HG03280 (cell line): Measurements from ENCODE around the gene ALDH16A1.
"Not testable (repeated sequence)": the region's sequence is repeated elsewhere in the genome, so short reads cannot be mapped to it uniquely, and the experiment has no call there.

ENCODE experiments used
- ATAC-seq: cut with Tn5 transposase; IDR thresholded peaks from one replicate; pipeline ENCODE4 v1.9.1; 2021; ENCODE audit warnings: mild to moderate bottlenecking, moderate library complexity; ENCODE audit not compliant: unreplicated experiment

Gene ALDH16A1

GRCh38 chr19:49461656-49462055, 8.6 kb downstream of the ALDH16A1 start:
- no peak for ATAC-seq

- ATAC-seq, result no peak
Observed at GRCh38 chr19:49462492-49462891, 9.5 kb downstream of the ALDH16A1 start.

GRCh38 chr19:49463960-49464740, 11.1 kb downstream of the ALDH16A1 start:
- no peak for ATAC-seq

GRCh38 chr19:49465371-49465770, 12.3 kb downstream of the ALDH16A1 start:
- ATAC-seq, result no peak

- ATAC-seq, result no peak
Observed at GRCh38 chr19:49468199-49468598, 15.2 kb downstream of the ALDH16A1 start.

GRCh38 chr19:49468746-49469447, 15.9 kb downstream of the ALDH16A1 start:
- ATAC-seq, result peak; percentile 57

GRCh38 chr19:49469828-49470614, 17.0 kb downstream of the ALDH16A1 start:
- ATAC-seq, result peak; percentile 54

- ATAC-seq, result no peak
Observed at GRCh38 chr19:49470615-49470978, 17.6 kb downstream of the ALDH16A1 start.

GRCh38 chr19:49472936-49473335, 19.9 kb downstream of the ALDH16A1 start:
- ATAC-seq, result no peak

GRCh38 chr19:49473501-49473867, 20.5 kb downstream of the ALDH16A1 start:
- ATAC-seq, result not testable (repeated sequence)

- ATAC-seq, result peak; percentile 50
Observed at GRCh38 chr19:49473868-49474541, 21.0 kb downstream of the ALDH16A1 start, which contains the start of gene FLT3LG. FLT3LG (plus strand) TSS chr19:49474215; CDS start chr19:49474640, 425 bp downstream.

GRCh38 chr19:49474542-49474924, 21.5 kb downstream of the ALDH16A1 start:
- no peak for ATAC-seq

- ATAC-seq, result no peak
Observed at GRCh38 chr19:49475191-49475917, 22.3 kb downstream of the ALDH16A1 start.

GRCh38 chr19:49475995-49476880, 23.2 kb downstream of the ALDH16A1 start:
- ATAC-seq, result no peak

- no peak for ATAC-seq
Observed at GRCh38 chr19:49479975-49480628, 27.1 kb downstream of the ALDH16A1 start.

- ATAC-seq, result no peak
Observed at GRCh38 chr19:49481020-49481683, 28.1 kb downstream of the ALDH16A1 start.

GRCh38 chr19:49486232-49486631, 33.2 kb downstream of the ALDH16A1 start:
- ATAC-seq, result no peak

- ATAC-seq, result no peak
Observed at GRCh38 chr19:49486710-49487276, 33.8 kb downstream of the ALDH16A1 start.
